K562 (cell line): Measurements from ENCODE around the gene PLD5.

Source experiments
- CC2D1A ChIP-seq: fragments of 450-650 bp; IDR thresholded peaks from 2 replicates; pipeline ENCODE4 v1.6.1; 2017; ENCODE audit warnings: mild to moderate bottlenecking
- CHD4 ChIP-seq: fragments of 200-600 bp; sonication (generic); IDR thresholded peaks from 3 replicates; pipeline ENCODE4 v1.6.1; 2012; ENCODE audit warnings: low read depth, mild to moderate bottlenecking, mixed read lengths, low read length, inconsistent platforms; ENCODE audit not compliant: insufficient read depth, insufficient replicate concordance, poor library complexity, severe bottlenecking
- EZH2 ChIP-seq: IDR thresholded peaks from 2 replicates; pipeline ENCODE4 v1.6.1; 2012; ENCODE audit warnings: low read depth, mild to moderate bottlenecking, inconsistent platforms, low read length, borderline replicate concordance
- ZBTB7A ChIP-seq: IDR thresholded peaks from 2 replicates; pipeline ENCODE4 v1.6.1; 2011; ENCODE audit warnings: low read depth, mild to moderate bottlenecking, low read length, moderate library complexity, borderline replicate concordance; ENCODE audit not compliant: control insufficient read depth
- TF ChIP-seq, protein P1 (sequence below): fragments of 450-650 bp; formaldehyde crosslinking; IDR thresholded peaks from 2 replicates; pipeline ENCODE4 v1.4.0; 2022; ENCODE audit warnings: missing genetic modification characterization
- TF ChIP-seq, protein P2 (sequence below), 3 experiments: IDR thresholded peaks in 2 of 3; conservative IDR thresholded peaks in 1 of 3; 2 replicates each; pipeline ENCODE4 v1.5.1; 2011 to 2012; ENCODE audit warnings: low read length in 3 of 3, mild to moderate bottlenecking in 3 of 3, control low read depth in 2 of 3, improper control_type of control experiment in 1 of 3, inconsistent platforms in 1 of 3, low read depth in 1 of 3, mixed read lengths in 1 of 3, moderate library complexity in 1 of 3; ENCODE audit not compliant: insufficient read depth in 2 of 3
- TF ChIP-seq, protein P3 (sequence below), 2 experiments: fragments of 450-650 bp in 1 of 2; sonication (generic) in 1 of 2; formaldehyde crosslinking in 1 of 2; IDR thresholded peaks in 1 of 2; conservative IDR thresholded peaks in 1 of 2; 2 replicates each; pipeline versions ENCODE4 v1.6.1 to v1.8.1; 2016 to 2023; ENCODE audit warnings: mild to moderate bottlenecking in 2 of 2, moderate library complexity in 2 of 2, inconsistent platforms in 1 of 2, missing genetic modification reagents in 1 of 2

DNA sequence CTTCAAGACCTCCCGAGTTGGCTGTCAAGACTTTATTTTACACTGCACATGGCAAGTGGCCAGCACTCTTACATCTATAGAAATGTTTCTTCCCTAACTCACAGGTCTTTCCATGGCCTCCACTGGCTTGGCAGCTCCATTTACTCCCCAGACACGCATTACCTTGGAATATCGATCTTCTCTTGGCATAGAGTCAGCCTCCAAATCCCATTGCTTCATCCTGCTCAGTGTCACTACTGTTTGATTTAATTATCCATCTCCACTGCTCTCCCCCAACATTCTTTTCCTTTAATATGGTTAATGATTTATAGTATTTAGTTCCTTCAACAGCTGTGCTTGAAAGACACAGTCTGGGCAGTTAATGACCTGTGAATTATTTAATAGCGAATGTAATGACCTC, 284.4 kb downstream of the PLD5 start:
- TF ChIP-seq, protein P1, sequence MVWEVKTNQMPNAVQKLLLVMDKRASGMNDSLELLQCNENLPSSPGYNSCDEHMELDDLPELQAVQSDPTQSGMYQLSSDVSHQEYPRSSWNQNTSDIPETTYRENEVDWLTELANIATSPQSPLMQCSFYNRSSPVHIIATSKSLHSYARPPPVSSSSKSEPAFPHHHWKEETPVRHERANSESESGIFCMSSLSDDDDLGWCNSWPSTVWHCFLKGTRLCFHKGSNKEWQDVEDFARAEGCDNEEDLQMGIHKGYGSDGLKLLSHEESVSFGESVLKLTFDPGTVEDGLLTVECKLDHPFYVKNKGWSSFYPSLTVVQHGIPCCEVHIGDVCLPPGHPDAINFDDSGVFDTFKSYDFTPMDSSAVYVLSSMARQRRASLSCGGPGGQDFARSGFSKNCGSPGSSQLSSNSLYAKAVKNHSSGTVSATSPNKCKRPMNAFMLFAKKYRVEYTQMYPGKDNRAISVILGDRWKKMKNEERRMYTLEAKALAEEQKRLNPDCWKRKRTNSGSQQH (CRISPR knock-in tag) = no peak
- no peak for TF ChIP-seq ZBTB7A
- no peak for TF ChIP-seq EZH2
- no peak for TF ChIP-seq CHD4
- TF ChIP-seq, protein P2, sequence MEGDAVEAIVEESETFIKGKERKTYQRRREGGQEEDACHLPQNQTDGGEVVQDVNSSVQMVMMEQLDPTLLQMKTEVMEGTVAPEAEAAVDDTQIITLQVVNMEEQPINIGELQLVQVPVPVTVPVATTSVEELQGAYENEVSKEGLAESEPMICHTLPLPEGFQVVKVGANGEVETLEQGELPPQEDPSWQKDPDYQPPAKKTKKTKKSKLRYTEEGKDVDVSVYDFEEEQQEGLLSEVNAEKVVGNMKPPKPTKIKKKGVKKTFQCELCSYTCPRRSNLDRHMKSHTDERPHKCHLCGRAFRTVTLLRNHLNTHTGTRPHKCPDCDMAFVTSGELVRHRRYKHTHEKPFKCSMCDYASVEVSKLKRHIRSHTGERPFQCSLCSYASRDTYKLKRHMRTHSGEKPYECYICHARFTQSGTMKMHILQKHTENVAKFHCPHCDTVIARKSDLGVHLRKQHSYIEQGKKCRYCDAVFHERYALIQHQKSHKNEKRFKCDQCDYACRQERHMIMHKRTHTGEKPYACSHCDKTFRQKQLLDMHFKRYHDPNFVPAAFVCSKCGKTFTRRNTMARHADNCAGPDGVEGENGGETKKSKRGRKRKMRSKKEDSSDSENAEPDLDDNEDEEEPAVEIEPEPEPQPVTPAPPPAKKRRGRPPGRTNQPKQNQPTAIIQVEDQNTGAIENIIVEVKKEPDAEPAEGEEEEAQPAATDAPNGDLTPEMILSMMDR (IDR thresholded peaks at IDR 0.05 in 2 of 3, conservative IDR thresholded peaks at IDR 0.05 in 1 of 3; ENCODE audit: insufficient read depth in 2 of 3, low read depth in 1 of 3, low read length in 3 of 3) = no peak
- TF ChIP-seq, protein P3, sequence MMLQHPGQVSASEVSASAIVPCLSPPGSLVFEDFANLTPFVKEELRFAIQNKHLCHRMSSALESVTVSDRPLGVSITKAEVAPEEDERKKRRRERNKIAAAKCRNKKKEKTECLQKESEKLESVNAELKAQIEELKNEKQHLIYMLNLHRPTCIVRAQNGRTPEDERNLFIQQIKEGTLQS (IDR thresholded peaks at IDR 0.05) = no peak
- TF ChIP-seq, protein P3 (CRISPR knock-in tag; conservative IDR thresholded peaks at IDR 0.05) = no peak
- no peak for TF ChIP-seq CC2D1A
